Measurements from ENCODE around the gene CCDC3. TPM values are rescaled to one million over a fixed set of nuclear protein-coding genes. Genes with fewer than 3 reads are reported as not detected.

Gene CCDC3
- total and polyA plus RNA-seq, 2 of the 8 experiments (the other 6 are each of a cell fraction or from before 2014, with no cell fraction given), result 3.4 to 3.7 TPM

- H3K27ac ChIP-seq (ENCODE audit: low read depth, low read length), result no peak overlapping the region
- POLR2A ChIA-PET (ENCODE audit: partially characterized antibody), result interaction anchor here (1.0 to 1.2 kb wide), 2 partner anchors 30 to 503 kb away, joined by 3 to 6 read pairs; no protein-coding TSS in a partner anchor
- CTCF ChIA-PET (ENCODE audit: partially characterized antibody), result interaction anchor here (1.5 kb wide), 1 partner anchor 135 kb away, joined by 7 read pairs; no protein-coding TSS in a partner anchor
- TF ChIP-seq SP2 (IDR thresholded peaks at IDR 0.05; ENCODE audit: low read length), result no peak
- TF ChIP-seq, protein P1, sequence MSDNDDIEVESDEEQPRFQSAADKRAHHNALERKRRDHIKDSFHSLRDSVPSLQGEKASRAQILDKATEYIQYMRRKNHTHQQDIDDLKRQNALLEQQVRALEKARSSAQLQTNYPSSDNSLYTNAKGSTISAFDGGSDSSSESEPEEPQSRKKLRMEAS (IDR thresholded peaks at IDR 0.05), result no peak
- no peak for TF ChIP-seq ATF2 (IDR thresholded peaks at IDR 0.05; ENCODE audit: low read length)
- no peak for TF ChIP-seq E2F6 (IDR thresholded peaks at IDR 0.05)
- TF ChIP-seq CHD2 (IDR thresholded peaks at IDR 0.05; ENCODE audit: low read length), result no peak
- no peak for TF ChIP-seq TCF12 (IDR thresholded peaks at IDR 0.05; ENCODE audit: low read depth, low read length)
- no peak for TF ChIP-seq BACH1 (IDR thresholded peaks at IDR 0.05; ENCODE audit: low read length)
- no peak for TF ChIP-seq RBBP5 (IDR thresholded peaks at IDR 0.05; ENCODE audit: borderline replicate concordance, low read depth, low read length)
- no peak for TF ChIP-seq FOSL1 (IDR thresholded peaks at IDR 0.05; ENCODE audit: insufficient read depth, low read depth, low read length)
Observed at GRCh38 chr10:13036841-13037240, 35.3 kb upstream of the CCDC3 start.

More at GRCh38 chr10:13036841-13037240, 35.3 kb upstream of the CCDC3 start:
- H3K4me1 ChIP-seq (replicated peaks in 1 of 4; ENCODE audit: control insufficient read depth in 3 of 4, insufficient read depth in 4 of 4, low read length in 3 of 4), result no peaks in the 10 kb centered on the region
- H3K4me3 ChIP-seq (ENCODE audit: extremely low read depth in 1 of 4, insufficient read depth in 2 of 4, low read depth in 3 of 4, low read length in 4 of 4), result no peak overlapping the region
- no peak overlapping the region for H2AK5ac ChIP-seq (ENCODE audit: low read depth, low read length)
- no peaks in the 10 kb centered on the region for H4K20me1 ChIP-seq (replicated peaks in 1 of 2; ENCODE audit: control insufficient read depth in 1 of 2, insufficient read depth in 2 of 2, low read length in 2 of 2)
- H2AFZ ChIP-seq (ENCODE audit: low read length), result no peak overlapping the region
- no peak overlapping the region for H4K8ac ChIP-seq (ENCODE audit: extremely low read depth, insufficient read depth, low read length)
- no peak overlapping the region for H2BK120ac ChIP-seq (replicated peaks; ENCODE audit: low read depth, low read length)
- no peak overlapping the region for H2BK5ac ChIP-seq (ENCODE audit: low read depth, low read length)
- DNase-seq (ENCODE audit: low read depth in 1 of 2, low spot score in 2 of 2) (no peak), FAIRE-seq (no peak)
- H3K18ac ChIP-seq (ENCODE audit: extremely low read depth, low read length), result no peak overlapping the region
- no peak overlapping the region for H4K5ac ChIP-seq (ENCODE audit: insufficient read length, low read depth, low read length)
- WGBS, 2 experiments (ENCODE audit: extremely low coverage in 1 of 2, insufficient coverage in 1 of 2, insufficient read length in 1 of 2, insufficient replicate concordance in 2 of 2, low coverage in 1 of 2, low lambda C conversion rate in 2 of 2, missing lambda C conversion rate in 1 of 2), result 98 to 100% methylated on average over 1 to 4 of the region's 4 CpGs
- H2BK20ac ChIP-seq (ENCODE audit: low read length), result no peak overlapping the region
- H3K23ac ChIP-seq (ENCODE audit: insufficient read length), result no peak overlapping the region
- no peaks in the 10 kb centered on the region for H3K79me1 ChIP-seq (ENCODE audit: low read depth, low read length)
- no peak overlapping the region for H2BK15ac ChIP-seq (ENCODE audit: low read length)
- H3K79me2 ChIP-seq (ENCODE audit: control insufficient read depth in 1 of 2, insufficient read depth in 2 of 2, low read length in 2 of 2), result no peaks in the 10 kb centered on the region
- no peak overlapping the region for H3K14ac ChIP-seq (ENCODE audit: insufficient read length)
- no peak overlapping the region for H4K91ac ChIP-seq (replicated peaks; ENCODE audit: insufficient read length, low read length)
- no peak overlapping the region for H2BK12ac ChIP-seq (ENCODE audit: low read depth, low read length)
- H3K23me2 ChIP-seq (ENCODE audit: low read depth, low read length), result no peaks in the 10 kb centered on the region
- no peak overlapping the region for H3K9ac ChIP-seq (replicated peaks in 1 of 4; ENCODE audit: extremely low read depth in 1 of 4, low read depth in 3 of 4, low read length in 3 of 4)
- H3K27me3 ChIP-seq (replicated peaks in 1 of 4; ENCODE audit: control insufficient read depth in 3 of 4, extremely low read depth in 1 of 4, insufficient read depth in 3 of 4, low read length in 3 of 4), result no peaks in the 10 kb centered on the region
- no peaks in the 10 kb centered on the region for H3K36me3 ChIP-seq (ENCODE audit: control insufficient read depth in 2 of 4, insufficient read depth in 4 of 4, low read length in 3 of 4)
- H3K4me2 ChIP-seq (ENCODE audit: insufficient read depth in 1 of 2, low read depth in 2 of 2, low read length in 2 of 2), result no peak overlapping the region
- H3K56ac ChIP-seq (replicated peaks; ENCODE audit: insufficient read length, low read depth, low read length), result no peak overlapping the region
- no peaks in the 10 kb centered on the region for H3K9me3 ChIP-seq (ENCODE audit: insufficient read depth in 2 of 2, low read depth in 1 of 2, low read length in 1 of 2)
- no peak overlapping the region for H3K4ac ChIP-seq (replicated peaks; ENCODE audit: insufficient read length, low read depth, low read length)

All from H1 (cell line).